HG03354 (cell line): ENCODE measurements around the gene KBTBD8.

Source experiments
- ATAC-seq: cut with Tn5 transposase; IDR thresholded peaks from one replicate; pipeline ENCODE4 v1.9.1; 2021; ENCODE audit warnings: mild to moderate bottlenecking; ENCODE audit not compliant: unreplicated experiment, poor library complexity, severe bottlenecking

KBTBD8 gene

GRCh38 chr3:66998113-66998903, at the start of gene KBTBD8:
TSS of gene KBTBD8 (plus strand) at chr3:66998307. CDS start at chr3:66998356, 49 bp downstream.
- ATAC-seq = peak; percentile 93

- no peak for ATAC-seq
Observed at GRCh38 chr3:66948838-66949237, 49.3 kb upstream of the KBTBD8 start.

- no peak for ATAC-seq
Observed at GRCh38 chr3:66949898-66950297, 48.2 kb upstream of the KBTBD8 start.

GRCh38 chr3:66952357-66952756, 45.8 kb upstream of the KBTBD8 start:
- no peak for ATAC-seq

- ATAC-seq = no peak
Observed at GRCh38 chr3:66953934-66954445, 44.1 kb upstream of the KBTBD8 start.

- ATAC-seq = no peak
Observed at GRCh38 chr3:66956742-66957141, 41.4 kb upstream of the KBTBD8 start.

- no peak for ATAC-seq
Observed at GRCh38 chr3:66957367-66957766, 40.7 kb upstream of the KBTBD8 start.

GRCh38 chr3:66958067-66958466, 40.0 kb upstream of the KBTBD8 start:
- ATAC-seq = no peak

GRCh38 chr3:66962664-66963063, 35.4 kb upstream of the KBTBD8 start:
- ATAC-seq = no peak

GRCh38 chr3:66971245-66971644, 26.9 kb upstream of the KBTBD8 start:
- no peak for ATAC-seq

- peak; percentile 99 for ATAC-seq
Observed at GRCh38 chr3:66971891-66972551, 26.1 kb upstream of the KBTBD8 start.

- ATAC-seq = no peak
Observed at GRCh38 chr3:66980791-66981190, 17.3 kb upstream of the KBTBD8 start.

GRCh38 chr3:66983101-66983500, 15.0 kb upstream of the KBTBD8 start:
- no peak for ATAC-seq

- ATAC-seq = no peak
Observed at GRCh38 chr3:66985336-66985920, 12.7 kb upstream of the KBTBD8 start.

GRCh38 chr3:66986406-66986805, 11.7 kb upstream of the KBTBD8 start:
- ATAC-seq = no peak

GRCh38 chr3:66989241-66989640, 8.9 kb upstream of the KBTBD8 start:
- no peak for ATAC-seq

GRCh38 chr3:66989860-66990696, 8.0 kb upstream of the KBTBD8 start:
- peak; percentile 87 for ATAC-seq

GRCh38 chr3:66991459-66991858, 6.6 kb upstream of the KBTBD8 start:
- no peak for ATAC-seq

GRCh38 chr3:66993082-66993481, 5.0 kb upstream of the KBTBD8 start:
- ATAC-seq = no peak

- ATAC-seq = no peak
Observed at GRCh38 chr3:66994588-66994987, 3.5 kb upstream of the KBTBD8 start.
